Hematopoietic multipotent progenitor cell treated with erythropoietin and hydrocortisone succinate and interleukin-3 and kit ligand, for 8 days (in vitro differentiated cells): ENCODE data around the gene MON1B.
"Not testable (repeated sequence)": the region's sequence is repeated elsewhere in the genome, so short reads cannot be mapped to it uniquely, and the experiment has no call there.

Experiments
- DNase-seq: peaks from one replicate; pipeline ENCODE4 v3.0.0-alpha.2; 2015

The MON1B gene

GRCh38 chr16:77190478-77191258, at the start of gene MON1B:
Gene MON1B (plus strand): TSS chr16:77191190. CDS start chr16:77191486, 296 bp downstream.
- DNase-seq: peak; percentile 99

GRCh38 chr16:77143364-77143763, 47.6 kb upstream of the MON1B start:
- no peak for DNase-seq

GRCh38 chr16:77148121-77148520, 42.9 kb upstream of the MON1B start:
- DNase-seq: no peak

- no peak for DNase-seq
Observed at GRCh38 chr16:77157346-77158058, 33.5 kb upstream of the MON1B start.

- no peak for DNase-seq
Observed at GRCh38 chr16:77158293-77158692, 32.7 kb upstream of the MON1B start.

- DNase-seq: no peak
Observed at GRCh38 chr16:77165006-77165405, 26.0 kb upstream of the MON1B start.

- not testable (repeated sequence) for DNase-seq
Observed at GRCh38 chr16:77165536-77166236, 25.3 kb upstream of the MON1B start.

GRCh38 chr16:77166726-77167125, 24.3 kb upstream of the MON1B start:
- no peak for DNase-seq

- no peak for DNase-seq
Observed at GRCh38 chr16:77168901-77169300, 22.1 kb upstream of the MON1B start.

- DNase-seq: peak; percentile 64
Observed at GRCh38 chr16:77169650-77170236, 21.2 kb upstream of the MON1B start.

- no peak for DNase-seq
Observed at GRCh38 chr16:77170805-77171204, 20.2 kb upstream of the MON1B start.

- DNase-seq: peak; percentile 65
Observed at GRCh38 chr16:77171745-77172635, 19.0 kb upstream of the MON1B start.

- DNase-seq: no peak
Observed at GRCh38 chr16:77172951-77173350, 18.0 kb upstream of the MON1B start.

- no peak for DNase-seq
Observed at GRCh38 chr16:77183137-77183536, 7.9 kb upstream of the MON1B start.

GRCh38 chr16:77186298-77186697, 4.7 kb upstream of the MON1B start:
- not testable (repeated sequence) for DNase-seq

- DNase-seq: peak; percentile 31
Observed at GRCh38 chr16:77190190-77190477, 856 bp upstream of the MON1B start.

- peak; percentile 34 for DNase-seq
Observed at GRCh38 chr16:77191259-77191969, 424 bp downstream of the MON1B start.

- DNase-seq: no peak
Observed at GRCh38 chr16:77193377-77193776, 2.4 kb downstream of the MON1B start.

- DNase-seq: no peak
Observed at GRCh38 chr16:77194295-77195231, 3.6 kb downstream of the MON1B start.

- no peak for DNase-seq
Observed at GRCh38 chr16:77195411-77195810, 4.4 kb downstream of the MON1B start.

GRCh38 chr16:77197747-77198146, 6.8 kb downstream of the MON1B start:
- DNase-seq: no peak
